GM18519 (cell line): Measurements from ENCODE around the gene NKX1-1.
"Not testable (repeated sequence)": the region's sequence is repeated elsewhere in the genome, so short reads cannot be mapped to it uniquely, and the experiment has no call there.

Experiments used
- ATAC-seq: cut with Tn5 transposase; IDR thresholded peaks from one replicate; pipeline ENCODE4 v1.9.1; 2021; ENCODE audit warnings: mild to moderate bottlenecking, moderate library complexity; ENCODE audit not compliant: unreplicated experiment, low FRiP score

Gene NKX1-1

DNA sequence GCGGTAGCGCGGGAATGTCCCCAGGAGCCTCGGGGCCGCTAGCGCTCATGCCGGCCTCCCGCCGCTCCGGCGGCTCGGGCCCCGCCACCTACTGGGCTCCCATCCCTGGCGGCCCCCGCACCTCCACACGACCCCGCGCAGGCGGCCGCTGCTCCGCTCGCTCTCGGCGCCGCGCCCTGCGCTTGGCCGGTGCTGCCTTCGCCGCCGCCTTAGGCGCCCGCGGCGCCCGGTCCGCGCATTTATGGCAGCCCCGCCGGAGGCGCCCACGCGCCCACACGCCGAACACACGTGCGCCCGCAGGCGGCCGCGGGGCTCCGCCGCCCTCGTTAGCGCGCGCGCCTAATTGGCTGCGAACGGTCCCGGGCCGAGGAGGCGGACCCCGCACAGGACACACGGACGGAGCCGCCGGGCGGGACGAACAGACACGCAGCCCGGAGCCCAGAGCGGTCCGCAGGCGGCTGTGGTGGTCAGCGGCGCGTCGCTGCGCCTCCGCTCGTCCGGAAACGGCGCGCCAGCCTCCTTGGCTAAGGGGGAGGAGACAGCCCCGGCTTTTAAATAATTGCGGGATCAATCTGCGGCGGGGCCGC is at the start of gene NKX1-1:
NKX1-1 (minus strand) TSS at position 49 of the 587 bp plus-strand sequence; CDS start at position 49, 0 bp downstream.
- ATAC-seq, result no peak

DNA sequence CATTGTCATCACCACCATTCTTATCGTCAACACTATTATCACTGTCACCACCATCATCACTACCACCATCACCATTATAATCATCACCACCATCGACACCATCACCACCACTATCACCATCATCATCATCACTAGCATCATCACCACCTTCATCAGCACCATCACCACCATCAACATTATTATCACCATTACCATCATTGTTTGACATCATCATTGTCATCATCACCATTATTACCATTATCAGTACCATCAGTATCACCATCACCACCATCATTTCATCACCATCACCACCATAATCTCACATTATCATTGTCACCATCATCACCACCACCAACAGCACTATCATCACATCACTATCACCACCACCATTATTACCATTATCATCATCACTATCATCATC is 47.5 kb upstream of the NKX1-1 start:
- no peak for ATAC-seq

DNA sequence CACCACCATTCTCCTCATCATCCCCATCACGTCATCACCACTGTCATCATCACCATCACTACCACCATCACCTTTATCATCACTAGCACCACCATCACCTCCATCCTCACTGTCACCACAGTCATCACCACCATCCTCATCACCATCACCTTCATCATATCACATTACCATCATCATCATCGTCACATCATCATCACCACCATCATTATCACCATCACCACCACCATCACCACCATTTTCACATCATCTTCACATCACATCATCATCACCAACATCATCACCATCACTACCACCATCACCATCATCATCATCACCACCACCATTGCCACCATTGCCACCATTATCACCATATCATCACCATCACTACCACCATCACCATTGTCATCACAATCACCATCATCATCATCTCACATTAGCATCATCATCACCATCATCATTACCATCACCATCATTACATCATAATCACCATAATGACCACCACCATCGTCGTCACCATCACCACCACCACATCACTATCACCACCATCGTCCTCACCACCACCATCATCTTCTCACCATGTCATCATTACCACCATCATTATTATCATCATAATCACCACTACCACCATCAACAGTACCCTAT is 46.3 kb upstream of the NKX1-1 start:
- no peak for ATAC-seq

DNA sequence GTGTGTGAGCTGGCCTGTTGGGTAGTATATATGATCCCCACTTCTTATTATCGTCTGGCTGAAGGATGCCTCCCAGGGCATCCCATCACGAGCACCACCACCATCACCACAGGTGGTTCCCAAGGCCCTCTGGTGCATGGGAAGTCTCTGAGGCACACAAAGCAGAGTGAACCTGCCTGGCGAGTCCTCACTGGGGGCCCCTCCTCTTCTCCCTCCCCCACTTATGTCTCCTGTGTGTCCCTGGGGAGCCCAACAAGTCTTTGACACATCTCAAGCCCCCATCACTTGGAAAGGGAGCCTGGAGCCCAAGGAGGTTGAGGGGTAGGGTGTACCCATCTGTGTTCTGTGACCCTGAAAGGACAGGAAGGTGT is 45.5 kb upstream of the NKX1-1 start:
- ATAC-seq, result no peak

DNA sequence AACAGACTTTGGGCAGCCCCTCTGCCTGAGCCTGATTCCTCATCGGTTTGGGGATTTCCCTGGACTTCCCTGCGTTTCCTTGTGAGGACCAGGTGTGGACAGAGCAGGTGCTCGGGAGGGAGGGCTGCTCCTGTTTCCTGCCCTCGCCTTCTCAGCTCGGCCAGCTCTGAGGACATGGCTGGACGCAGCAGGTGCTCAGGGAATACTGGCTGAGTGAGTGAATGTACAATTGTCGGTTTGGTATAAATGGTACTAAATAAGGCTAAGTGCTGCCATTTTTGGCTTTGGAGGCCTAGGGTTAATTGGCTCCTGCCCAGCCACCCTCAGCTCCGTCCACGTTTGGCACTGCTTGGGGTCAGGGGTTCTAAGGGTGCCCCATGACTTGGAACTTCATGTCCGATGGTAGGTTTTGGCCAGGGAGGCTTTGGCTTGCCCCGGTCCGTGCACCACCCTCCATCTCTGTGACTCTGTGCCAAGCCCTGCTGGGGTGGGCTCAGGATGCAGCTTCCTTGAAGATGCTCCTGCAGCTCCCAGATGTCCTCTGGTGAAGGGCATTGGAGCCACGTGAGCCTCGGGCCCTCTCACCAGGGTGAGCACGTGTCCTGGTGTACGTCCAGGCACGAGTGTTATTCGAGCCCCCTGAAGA is 45.0 kb upstream of the NKX1-1 start:
- ATAC-seq, result no peak

DNA sequence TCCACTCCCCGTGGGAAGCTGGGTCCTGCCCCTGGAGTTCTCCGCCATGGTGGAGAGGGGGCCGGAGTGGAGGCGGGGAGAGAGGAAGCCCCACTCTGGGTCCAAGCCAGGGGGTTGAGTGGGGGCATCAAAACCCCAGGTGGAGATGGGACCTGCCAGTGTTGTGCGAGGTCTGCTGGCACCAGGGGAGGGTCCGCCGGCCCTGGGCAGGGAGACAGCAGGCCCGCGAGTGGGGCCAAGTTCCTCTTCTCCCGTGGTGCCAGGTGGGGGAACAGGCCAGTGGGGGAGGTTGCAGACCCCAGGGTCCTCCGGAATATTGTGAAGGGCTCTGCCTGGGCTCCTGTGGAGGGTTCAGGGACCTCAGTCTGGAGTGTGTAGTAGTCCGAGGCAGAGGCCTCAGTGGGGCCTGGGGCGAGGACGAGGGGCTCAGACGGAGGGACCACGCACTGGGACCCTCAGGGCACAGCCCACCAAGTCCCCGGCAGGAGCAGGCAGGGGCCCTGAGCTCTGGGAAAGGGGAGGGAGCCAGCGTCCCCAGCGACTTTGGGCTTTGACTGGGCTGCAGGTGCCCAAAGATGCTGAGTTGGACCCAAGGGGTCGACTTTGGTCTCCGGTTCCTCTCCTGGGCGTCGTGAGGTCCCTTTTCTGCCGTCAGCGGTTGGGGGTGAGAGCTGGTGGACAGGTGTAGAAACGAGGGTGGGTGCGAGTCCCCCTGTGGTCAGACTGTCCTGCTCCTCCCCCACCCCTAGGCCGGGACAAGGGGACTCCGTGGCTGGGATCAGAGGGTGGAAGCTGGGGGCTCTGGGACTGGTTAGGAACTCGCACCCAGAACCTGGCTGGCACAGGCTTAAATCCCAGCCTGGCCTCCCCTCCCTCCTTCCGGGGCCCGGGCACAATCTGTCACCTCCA is 43.8 kb upstream of the NKX1-1 start:
- no peak for ATAC-seq

DNA sequence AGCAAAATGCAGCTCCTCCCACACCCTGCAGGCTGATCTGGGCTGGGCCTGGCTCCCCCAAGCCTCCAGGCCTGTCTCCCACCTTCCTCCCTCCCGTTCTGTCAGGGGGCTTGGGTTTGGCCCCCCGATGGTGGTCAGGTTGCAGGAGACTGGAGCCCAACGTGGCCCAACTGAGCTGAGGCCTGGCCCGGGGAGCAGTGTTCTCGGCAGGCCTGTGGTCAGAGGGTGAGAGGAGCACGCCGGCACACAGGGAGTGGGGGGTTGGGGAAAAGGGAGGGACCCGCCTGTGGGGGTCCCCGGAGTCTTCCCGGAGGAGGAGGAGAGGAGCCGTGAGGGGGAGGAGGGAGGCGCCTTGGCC is 43.2 kb upstream of the NKX1-1 start:
- ATAC-seq, result no peak

DNA sequence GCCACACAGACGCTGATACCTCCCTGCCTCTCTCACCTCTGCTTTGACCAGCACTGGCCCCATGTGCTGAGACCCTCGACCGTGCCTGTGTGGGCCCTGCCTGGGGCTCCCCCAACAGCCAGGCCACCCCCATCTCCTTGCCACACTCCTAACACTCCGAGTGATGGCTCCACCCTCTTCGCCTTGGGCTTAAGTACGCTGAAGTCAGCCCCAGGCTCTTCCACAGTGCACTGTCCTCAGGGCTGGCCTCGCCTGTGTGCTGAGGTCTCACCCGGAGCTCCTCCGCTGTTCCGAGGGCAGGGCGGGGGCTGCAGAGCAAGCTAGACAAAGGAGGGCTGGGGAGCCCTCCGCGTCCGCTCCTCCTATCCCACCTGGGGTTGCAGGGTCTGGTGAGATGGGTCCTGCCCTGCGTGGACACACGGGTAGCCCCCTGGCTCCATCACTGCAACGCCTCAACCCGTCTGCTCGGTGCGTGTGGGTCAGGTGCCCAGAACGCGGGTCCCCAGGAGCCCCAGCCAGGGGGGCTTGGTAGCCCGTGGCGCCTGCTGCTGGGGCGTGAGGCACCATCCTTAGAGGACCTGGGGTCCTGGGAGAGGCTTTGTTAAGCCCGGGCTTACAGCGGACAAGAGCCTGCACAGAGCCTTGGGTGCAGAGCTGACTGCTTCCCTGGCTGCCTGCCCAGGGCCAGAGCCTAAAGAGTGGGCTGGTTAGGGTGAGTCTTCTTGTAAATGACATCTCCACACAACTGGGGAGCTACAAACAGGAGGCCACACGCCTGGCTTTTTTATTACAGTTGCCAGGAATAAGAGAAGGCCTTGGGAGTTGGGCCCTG is 42.6 kb upstream of the NKX1-1 start:
- no peak for ATAC-seq

DNA sequence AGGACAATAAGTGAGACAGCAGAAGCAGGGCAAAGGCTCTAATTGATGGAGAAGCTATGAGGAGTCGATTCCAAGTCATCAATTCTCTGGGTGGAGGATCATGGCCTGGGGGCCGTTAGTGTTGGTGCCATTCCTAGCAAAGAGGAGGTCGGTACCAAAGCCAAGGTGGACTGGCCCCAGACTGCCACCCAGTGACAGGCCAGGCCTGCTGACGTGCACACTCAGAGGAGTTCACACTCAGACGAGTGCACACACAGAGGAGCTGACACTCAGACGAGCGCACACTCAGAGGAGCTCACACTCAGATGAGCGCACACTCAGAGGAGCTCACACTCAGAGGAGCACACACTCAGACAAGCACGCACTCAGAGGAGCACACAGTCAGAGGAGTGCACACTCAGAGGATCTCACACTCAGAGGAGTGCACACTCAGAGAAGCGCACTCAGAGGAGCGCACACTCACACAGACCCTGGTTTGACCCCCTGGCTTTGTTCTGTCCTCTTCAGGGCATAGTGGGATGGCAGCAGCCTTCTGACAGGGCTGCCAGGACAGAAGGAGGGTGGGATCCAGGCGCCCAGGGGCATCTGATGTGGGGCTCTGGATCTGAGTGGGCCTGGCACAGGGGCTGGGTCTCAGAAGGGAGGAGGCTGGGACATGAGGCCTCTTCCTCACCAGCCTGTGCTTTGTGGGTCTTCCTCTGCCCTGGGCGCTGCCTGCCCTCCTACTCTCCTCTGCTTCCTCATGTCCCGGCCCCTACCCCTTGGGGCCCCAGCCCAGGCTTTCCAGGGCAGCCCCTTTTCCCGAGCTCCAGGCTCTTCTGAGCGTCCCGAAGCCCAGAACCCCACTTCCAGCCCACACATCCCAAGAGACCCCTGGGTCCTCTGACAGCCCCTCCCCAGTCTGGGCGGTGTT is 41.7 kb upstream of the NKX1-1 start:
- ATAC-seq, result no peak

DNA sequence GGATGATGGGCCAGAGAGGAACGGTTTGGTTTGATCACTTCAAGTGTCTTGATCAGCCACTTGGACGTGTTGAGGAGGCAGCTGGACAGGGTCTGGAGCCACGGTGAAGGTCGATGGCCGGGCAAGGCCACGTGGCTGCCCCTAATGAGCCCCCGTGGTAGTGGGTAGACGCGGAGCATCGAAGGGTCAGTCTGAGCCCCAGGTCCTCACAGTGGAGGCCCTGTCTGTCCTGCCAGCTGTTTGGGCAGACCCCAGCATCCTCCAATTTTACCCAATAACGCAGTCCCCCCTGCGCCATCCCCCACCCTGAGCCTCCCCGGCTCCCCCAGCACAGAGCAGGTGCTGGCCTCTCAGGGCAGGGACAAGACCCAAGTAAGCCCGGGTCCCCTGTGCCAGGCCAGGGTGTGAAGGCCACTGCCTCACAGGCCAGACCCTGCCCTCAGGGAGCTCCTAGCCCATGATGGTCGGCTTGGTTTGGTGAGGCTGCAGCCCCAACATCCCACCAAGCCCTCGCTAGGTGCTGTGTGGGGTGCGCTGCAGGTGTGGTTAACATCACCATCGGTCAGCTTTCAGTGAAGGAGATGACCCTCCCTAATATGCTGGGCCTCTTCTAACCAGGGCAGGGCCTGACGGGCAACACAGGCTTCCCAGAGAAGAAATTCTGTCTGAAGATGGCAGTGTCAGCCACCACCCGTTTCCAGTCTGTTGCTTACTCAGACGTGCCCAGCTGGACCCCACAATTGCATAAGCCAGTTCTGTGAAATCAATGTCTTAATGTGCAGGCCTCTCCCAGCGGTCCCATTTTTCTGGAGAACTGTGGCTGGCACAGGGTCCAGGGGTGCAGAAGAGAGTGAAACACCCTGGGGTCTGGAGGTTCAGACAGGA is 40.5 kb upstream of the NKX1-1 start:
- ATAC-seq, result no peak

DNA sequence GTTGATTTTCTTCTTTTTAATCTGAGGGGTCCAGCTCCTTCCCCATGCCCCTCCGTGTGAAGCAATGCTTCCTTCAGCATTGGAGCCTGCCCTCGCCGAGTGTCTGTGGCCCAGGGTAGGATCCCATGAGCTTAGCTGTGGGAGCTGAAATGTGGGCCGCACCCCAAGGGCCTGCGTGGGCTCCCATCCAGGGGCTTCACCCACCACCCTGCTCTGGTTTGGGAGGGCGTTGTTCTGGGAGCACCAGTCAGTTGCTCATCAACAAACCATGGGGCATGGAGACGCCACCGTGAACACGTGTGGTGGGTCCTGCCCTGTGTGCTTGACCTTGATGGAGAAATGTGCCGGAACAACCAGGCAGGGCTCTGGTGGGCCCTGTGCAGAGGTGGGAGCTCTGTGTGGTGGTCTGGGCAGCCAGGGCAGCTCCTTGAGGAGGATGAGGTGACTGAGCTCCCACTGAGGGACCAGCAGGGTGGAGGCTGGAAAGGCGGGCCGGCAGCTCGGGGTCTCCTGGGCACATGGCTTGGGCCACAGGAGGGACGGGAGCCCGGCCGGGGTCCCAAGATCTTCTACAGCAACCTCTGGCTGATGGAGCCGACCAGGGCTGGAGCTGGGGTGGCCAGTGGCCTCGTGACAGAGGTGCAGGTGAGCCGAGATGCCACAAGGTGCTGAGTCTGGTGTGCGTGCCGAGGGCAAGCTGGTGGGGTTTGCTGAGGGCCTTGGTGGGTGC is 39.6 kb upstream of the NKX1-1 start:
- no peak for ATAC-seq

DNA sequence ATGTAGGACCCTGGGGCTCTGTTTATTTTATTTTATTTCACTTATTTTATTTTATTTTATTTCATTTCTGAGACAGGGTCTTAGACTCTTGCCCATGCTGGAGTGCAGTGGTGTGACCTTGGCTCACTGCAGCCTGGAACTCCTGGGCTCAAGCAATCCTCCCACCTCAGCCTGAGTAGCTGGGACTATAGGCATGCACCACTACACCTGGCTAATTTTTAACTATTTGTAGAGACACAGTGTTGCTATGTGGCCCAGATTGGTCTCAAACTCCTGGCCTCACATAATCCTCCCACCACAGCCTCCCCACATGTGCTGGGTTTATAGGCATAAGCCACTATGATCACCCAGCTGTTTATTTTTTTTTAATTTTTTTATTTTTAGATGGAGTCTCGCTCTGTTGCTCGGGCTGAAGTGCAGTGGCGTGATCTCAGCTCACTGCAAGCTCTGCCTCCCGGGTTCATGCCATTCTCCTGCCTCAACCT is 37.5 kb upstream of the NKX1-1 start:
- ATAC-seq, result not testable (repeated sequence)

DNA sequence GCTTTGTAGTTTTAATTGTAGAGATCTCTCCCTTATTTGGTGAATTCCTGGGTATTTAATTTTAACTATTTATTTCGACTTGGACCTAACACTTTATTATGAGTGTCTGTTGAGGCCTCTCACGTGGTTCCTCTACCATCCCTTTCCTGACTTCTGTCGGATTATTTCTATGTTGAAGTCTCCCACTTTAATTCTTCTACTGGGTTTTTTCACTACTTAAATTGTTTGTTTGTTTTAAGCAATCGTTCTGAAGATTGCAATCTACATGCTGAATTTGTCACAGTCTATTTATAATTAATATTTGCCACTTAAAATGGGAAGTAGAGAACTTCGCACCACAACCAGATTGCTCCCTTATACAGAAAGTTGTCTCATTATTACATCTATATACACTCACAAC is 20.8 kb upstream of the NKX1-1 start:
- no peak for ATAC-seq

DNA sequence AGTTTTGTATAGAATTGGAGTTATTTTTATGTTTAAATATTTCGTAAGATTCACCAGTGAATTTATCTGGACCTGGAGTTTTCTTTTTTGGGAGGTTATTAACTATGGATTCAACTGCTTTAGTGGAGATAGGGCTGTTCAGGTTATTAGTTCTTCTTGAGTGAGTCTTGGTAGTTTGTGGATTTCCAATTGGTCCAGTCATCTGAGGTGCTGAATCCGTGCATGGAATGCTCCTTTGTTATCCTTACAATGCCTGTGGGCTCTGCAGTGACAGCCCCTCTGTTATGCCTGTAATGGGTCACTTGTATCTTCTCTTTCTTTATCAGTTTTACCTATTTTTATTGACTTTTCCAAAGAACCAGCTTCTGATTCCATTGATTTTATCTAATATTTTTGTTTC is 15.4 kb upstream of the NKX1-1 start:
- ATAC-seq, result no peak

DNA sequence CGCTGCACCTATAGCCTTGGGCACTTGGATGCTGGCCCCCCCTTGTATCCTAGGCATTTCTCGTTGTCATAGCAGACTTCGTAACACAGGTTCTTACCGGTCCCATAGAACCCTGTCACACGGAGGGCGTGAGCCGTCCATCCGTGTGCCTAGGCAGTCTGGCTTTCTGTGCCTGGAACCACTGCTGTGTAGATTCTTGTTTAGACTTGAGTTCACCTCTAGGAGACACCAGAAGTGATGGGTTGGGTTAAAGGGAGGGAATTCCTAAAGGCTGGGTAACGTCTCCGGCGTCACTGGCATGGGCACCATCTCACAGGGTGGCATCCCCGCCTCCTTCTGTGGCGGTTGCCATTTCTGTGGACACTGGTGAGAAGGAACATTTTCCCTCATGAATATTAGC is 13.5 kb upstream of the NKX1-1 start:
- no peak for ATAC-seq

DNA sequence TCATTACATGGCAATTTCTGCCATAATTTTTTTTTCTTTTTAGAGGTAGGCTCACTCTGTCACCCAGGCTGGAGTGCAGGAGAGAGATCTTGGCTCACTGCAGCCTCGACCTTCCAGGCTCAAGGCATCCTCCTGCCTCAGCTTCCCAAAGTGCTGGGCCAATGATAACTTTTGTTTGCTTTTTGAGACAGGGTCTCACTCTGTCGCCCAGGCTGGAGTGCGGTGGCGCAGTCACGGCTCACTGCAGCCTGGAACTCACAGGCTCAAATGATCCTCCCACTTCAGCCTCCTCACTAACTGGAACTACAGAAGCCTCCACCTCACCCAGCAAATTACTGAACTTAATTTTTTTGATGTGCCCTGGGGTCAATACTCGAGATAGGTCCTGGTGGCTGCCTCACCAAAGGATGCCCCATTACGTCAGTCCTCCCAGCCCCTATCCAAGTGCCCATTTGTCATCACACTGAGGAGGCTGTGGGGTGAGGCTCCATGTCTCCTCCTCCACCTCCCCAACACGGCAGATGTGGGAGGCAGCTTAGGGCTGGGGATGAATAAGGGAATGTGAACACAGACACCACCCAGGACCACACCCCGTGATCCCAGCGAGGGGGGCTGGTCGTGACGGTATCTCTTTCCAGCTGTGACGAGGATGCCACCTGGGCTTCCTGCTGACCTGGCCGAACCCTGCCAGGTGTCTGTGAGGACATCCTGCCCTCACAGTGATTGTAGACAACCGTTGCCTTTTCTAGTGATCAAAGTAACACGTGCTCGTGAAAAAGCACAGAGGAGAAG is 12.4 kb upstream of the NKX1-1 start:
- no peak for ATAC-seq
